Lung (tissue), 12 donors: Measurements from ENCODE around the gene CRB2. TPM values are rescaled to one million over a fixed set of nuclear protein-coding genes. Genes with fewer than 3 reads are reported as not detected.

ENCODE experiments used
- ATAC-seq: fragments of 200-7000 bp; cut with Tn5 transposase; one replicate; pipeline ENCODE4 v1.9.1; 2020; ENCODE audit warnings: moderate number of reproducible peaks; ENCODE audit not compliant: insufficient read depth, low FRiP score
- DNase-seq, 3 donors: peaks; one replicate each; pipeline ENCODE4 v3.0.0-alpha.2; 2013 to 2017
- H3K27ac ChIP-seq, 2 donors: one replicate each; pipeline ENCODE4 v1.5.1; 2013; ENCODE audit warnings: mild to moderate bottlenecking in 2 of 2, moderate library complexity in 2 of 2, control low read depth in 1 of 2, inconsistent platforms in 1 of 2, low read depth in 1 of 2, low read length in 1 of 2
- H3K27me3 ChIP-seq, 3 donors: one replicate each; pipeline ENCODE4 v1.5.1; 2013; ENCODE audit warnings: low read length in 2 of 3; ENCODE audit not compliant: control insufficient read depth in 3 of 3, insufficient read depth in 3 of 3
- H3K36me3 ChIP-seq, 4 donors: one replicate each; pipeline ENCODE4 v1.5.1; 2013; ENCODE audit warnings: low read length in 4 of 4, mild to moderate bottlenecking in 1 of 4, moderate library complexity in 1 of 4; ENCODE audit not compliant: control insufficient read depth in 4 of 4, insufficient read depth in 4 of 4
- H3K4me1 ChIP-seq, 5 donors: one replicate each; pipeline ENCODE4 v1.5.1; 2013; ENCODE audit warnings: low read length in 5 of 5, mild to moderate bottlenecking in 2 of 5, moderate library complexity in 1 of 5; ENCODE audit not compliant: control insufficient read depth in 5 of 5, insufficient read depth in 5 of 5
- H3K4me3 ChIP-seq: one replicate; pipeline ENCODE4 v1.5.1; 2013; ENCODE audit warnings: mild to moderate bottlenecking, control low read depth, moderate library complexity
- H3K9ac ChIP-seq, 2 donors: one replicate each; pipeline ENCODE4 v1.5.1; 2013; ENCODE audit warnings: low read length in 2 of 2, control low read depth in 1 of 2; ENCODE audit not compliant: insufficient read depth in 1 of 2
- H3K9me3 ChIP-seq, 4 donors: one replicate each; pipeline ENCODE4 v1.5.1; 2013; ENCODE audit warnings: low read length in 3 of 4, mild to moderate bottlenecking in 1 of 4, moderate library complexity in 1 of 4; ENCODE audit not compliant: control insufficient read depth in 4 of 4, insufficient read depth in 3 of 4
- CTCF ChIP-seq: IDR thresholded peaks from 2 replicates; pipeline ENCODE4 v1.5.1; 2012; ENCODE audit warnings: mild to moderate bottlenecking; ENCODE audit errors: control extremely low read depth, extremely low read depth
- WGBS, 2 donors: extraction: QIAGEN DNeasy Blood & Tissue Kit; methylation state at CpG; one replicate each; pipeline ENCODE4 v1.1.7; 2013; 5-methylcytosine and 5-hydroxymethylcytosine counted together
- polyA plus RNA-seq, 2 donors: library from polyadenylated mRNA; stranded (reverse); fragments of 200-250 nt; gene quantifications; one replicate each; pipeline ENCODE4 v1.2.1, GENCODE V29; 2013
- total RNA-seq, 2 donors: library from RNA; depleted of rRNA in 1 of 2; stranded (reverse); fragments of >200 nt in 1 of 2; gene quantifications; one replicate each; pipeline ENCODE4 v1.2.1, GENCODE V29; 2014 to 2021
- donor health status: control.
- donor health status: control.
- donor health status: Bipolar disorder and iron deficiency.
- donor health status: healthy.
- donor health status: DM: yes; HTN: yes; CAD: no.

The CRB2 gene
- total and polyA plus RNA-seq, 4 donors: 0.01 to 0.34 (median 0.21) TPM

- H3K27ac ChIP-seq: no peak overlapping the region
- peaks cover 0 to 10% (median 4%) of the 10 kb centered on the region in 5 donors for H3K4me1 ChIP-seq
- 82 to 87% methylated on average over 4 of the region's 4 CpGs for WGBS, 2 donors
- H3K9me3 ChIP-seq: peaks cover 0 to 6% (median under 1%) of the 10 kb centered on the region in 4 donors
- ATAC-seq (no peak), DNase-seq (no peak)
- no peaks in the 10 kb centered on the region for H3K36me3 ChIP-seq
- no peak for TF ChIP-seq CTCF
- no peak overlapping the region for H3K9ac ChIP-seq
- no peaks in the 10 kb centered on the region for H3K27me3 ChIP-seq
- no peak overlapping the region for H3K4me3 ChIP-seq
These were observed 36.8 kb downstream of the CRB2 start for GRCh38 chr9:123392802-123393201.

GRCh38 chr9:123394291-123395235, 38.6 kb downstream of the CRB2 start:
- WGBS, 2 donors: 78 to 86% methylated on average over 16 of the region's 16 CpGs
- no peak overlapping the region for H3K27ac ChIP-seq
- no peaks in the 10 kb centered on the region for H3K27me3 ChIP-seq
- H3K36me3 ChIP-seq: no peaks in the 10 kb centered on the region
- H3K9ac ChIP-seq: no peak overlapping the region
- ATAC-seq (no peak), DNase-seq (peak in 1 of 3 donors; percentile 13)
- TF ChIP-seq CTCF: no peak
- peaks cover 0 to 6% (median under 1%) of the 10 kb centered on the region in 4 donors for H3K9me3 ChIP-seq
- H3K4me1 ChIP-seq: peaks cover 0 to 10% (median 4%) of the 10 kb centered on the region in 5 donors
- H3K4me3 ChIP-seq: no peak overlapping the region

- DNase-seq (peak; percentile 54 to 61 (median 59)), ATAC-seq (no peak)
- Histone ChIP-seq H3K36me3 (no peaks in the 10 kb centered on the region), H3K9me3 (peaks cover 0 to 6% (median under 1%) of the 10 kb centered on the region in 4 donors), H3K4me1 (peaks cover 0 to 10% (median 4%) of the 10 kb centered on the region in 5 donors), H3K9ac (no peak overlapping the region), H3K27ac (no peak overlapping the region), H3K4me3 (no peak overlapping the region), H3K27me3 (no peaks in the 10 kb centered on the region)
- WGBS, 2 donors: 65 to 84% methylated on average over 5 of the region's 5 CpGs
- no peak for TF ChIP-seq CTCF
These were observed 39.3 kb downstream of the CRB2 start for GRCh38 chr9:123395276-123395688.
